Measurements from ENCODE around the gene ZMIZ1.

DNA sequence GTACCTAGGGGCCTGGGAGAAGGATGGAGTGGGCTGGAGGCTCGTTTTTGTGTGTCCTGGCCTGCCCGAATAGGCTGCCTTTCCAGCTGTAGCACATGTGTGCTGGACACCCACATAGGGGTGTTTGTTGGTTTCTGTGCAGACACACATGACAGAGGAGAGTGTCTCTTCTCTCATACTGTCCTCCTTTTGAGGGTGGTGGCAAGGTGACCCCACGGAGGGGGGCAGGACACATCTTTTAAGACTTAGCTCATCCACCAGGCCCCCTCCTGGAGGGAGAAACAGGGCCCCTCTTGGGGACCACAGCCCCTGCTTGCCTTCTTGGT, 206.3 kb downstream of the ZMIZ1 start:
- TF ChIP-seq, protein P1, sequence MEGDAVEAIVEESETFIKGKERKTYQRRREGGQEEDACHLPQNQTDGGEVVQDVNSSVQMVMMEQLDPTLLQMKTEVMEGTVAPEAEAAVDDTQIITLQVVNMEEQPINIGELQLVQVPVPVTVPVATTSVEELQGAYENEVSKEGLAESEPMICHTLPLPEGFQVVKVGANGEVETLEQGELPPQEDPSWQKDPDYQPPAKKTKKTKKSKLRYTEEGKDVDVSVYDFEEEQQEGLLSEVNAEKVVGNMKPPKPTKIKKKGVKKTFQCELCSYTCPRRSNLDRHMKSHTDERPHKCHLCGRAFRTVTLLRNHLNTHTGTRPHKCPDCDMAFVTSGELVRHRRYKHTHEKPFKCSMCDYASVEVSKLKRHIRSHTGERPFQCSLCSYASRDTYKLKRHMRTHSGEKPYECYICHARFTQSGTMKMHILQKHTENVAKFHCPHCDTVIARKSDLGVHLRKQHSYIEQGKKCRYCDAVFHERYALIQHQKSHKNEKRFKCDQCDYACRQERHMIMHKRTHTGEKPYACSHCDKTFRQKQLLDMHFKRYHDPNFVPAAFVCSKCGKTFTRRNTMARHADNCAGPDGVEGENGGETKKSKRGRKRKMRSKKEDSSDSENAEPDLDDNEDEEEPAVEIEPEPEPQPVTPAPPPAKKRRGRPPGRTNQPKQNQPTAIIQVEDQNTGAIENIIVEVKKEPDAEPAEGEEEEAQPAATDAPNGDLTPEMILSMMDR (tag by site-specific recombination; IDR thresholded peaks at IDR 0.05): no peak
- TF ChIP-seq, protein P2, sequence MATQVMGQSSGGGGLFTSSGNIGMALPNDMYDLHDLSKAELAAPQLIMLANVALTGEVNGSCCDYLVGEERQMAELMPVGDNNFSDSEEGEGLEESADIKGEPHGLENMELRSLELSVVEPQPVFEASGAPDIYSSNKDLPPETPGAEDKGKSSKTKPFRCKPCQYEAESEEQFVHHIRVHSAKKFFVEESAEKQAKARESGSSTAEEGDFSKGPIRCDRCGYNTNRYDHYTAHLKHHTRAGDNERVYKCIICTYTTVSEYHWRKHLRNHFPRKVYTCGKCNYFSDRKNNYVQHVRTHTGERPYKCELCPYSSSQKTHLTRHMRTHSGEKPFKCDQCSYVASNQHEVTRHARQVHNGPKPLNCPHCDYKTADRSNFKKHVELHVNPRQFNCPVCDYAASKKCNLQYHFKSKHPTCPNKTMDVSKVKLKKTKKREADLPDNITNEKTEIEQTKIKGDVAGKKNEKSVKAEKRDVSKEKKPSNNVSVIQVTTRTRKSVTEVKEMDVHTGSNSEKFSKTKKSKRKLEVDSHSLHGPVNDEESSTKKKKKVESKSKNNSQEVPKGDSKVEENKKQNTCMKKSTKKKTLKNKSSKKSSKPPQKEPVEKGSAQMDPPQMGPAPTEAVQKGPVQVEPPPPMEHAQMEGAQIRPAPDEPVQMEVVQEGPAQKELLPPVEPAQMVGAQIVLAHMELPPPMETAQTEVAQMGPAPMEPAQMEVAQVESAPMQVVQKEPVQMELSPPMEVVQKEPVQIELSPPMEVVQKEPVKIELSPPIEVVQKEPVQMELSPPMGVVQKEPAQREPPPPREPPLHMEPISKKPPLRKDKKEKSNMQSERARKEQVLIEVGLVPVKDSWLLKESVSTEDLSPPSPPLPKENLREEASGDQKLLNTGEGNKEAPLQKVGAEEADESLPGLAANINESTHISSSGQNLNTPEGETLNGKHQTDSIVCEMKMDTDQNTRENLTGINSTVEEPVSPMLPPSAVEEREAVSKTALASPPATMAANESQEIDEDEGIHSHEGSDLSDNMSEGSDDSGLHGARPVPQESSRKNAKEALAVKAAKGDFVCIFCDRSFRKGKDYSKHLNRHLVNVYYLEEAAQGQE (tag by site-specific recombination; IDR thresholded peaks at IDR 0.05): no peak
- no peak for TF ChIP-seq ZNF121 (tag by site-specific recombination; IDR thresholded peaks at IDR 0.05)
- no peak for TF ChIP-seq ZFP41 (tag by site-specific recombination; IDR thresholded peaks at IDR 0.05; ENCODE audit: borderline replicate concordance)
- TF ChIP-seq ZNF837 (tag by site-specific recombination; IDR thresholded peaks at IDR 0.05): no peak
- TF ChIP-seq ZBTB17 (tag by site-specific recombination; IDR thresholded peaks at IDR 0.05): no peak

All from HEK293 (cell line).